T-helper 9 cell (primary cell): Measurements from ENCODE around the gene PYHIN1.

Experiments used
- DNase-seq: peaks from one replicate; pipeline ENCODE4 v3.0.0-alpha.2; 2020
- total RNA-seq, 2 donors: gene quantifications; one replicate each; lab custom pipeline; 2026; lab: John Stamatoyannopoulos, UW

The PYHIN1 gene
- total RNA-seq = 35.3 to 36.4 reads per million in 2 donors

- peak; percentile 6 for DNase-seq
These were observed at the start of gene PYHIN1 for GRCh38 chr1:158931055-158931737. Gene PYHIN1 (plus strand): TSS chr1:158931552. CDS start chr1:158936911, 5,359 bp downstream.

- no peak for DNase-seq
These were observed 37.7 kb upstream of the PYHIN1 start for GRCh38 chr1:158893654-158894053.

DNA sequence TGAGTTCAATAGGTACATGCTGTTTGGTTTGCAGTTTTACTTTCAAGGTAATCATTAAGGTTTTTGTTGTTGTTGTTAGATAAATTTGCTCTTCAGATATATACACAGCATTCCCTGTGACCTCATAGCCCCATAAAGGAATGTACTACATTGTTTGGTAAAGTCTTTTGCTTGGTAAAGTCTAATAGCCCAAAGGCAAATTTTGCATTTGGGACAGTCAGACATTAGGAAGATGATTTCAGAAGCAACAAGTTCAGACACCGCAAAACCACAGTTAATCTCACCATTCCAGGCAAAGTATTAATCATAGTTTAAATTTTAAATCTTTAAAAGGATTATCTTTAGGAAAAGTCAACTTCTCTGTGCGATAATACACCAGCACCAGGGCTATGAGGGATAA, 32.6 kb upstream of the PYHIN1 start:
- no peak for DNase-seq

DNA sequence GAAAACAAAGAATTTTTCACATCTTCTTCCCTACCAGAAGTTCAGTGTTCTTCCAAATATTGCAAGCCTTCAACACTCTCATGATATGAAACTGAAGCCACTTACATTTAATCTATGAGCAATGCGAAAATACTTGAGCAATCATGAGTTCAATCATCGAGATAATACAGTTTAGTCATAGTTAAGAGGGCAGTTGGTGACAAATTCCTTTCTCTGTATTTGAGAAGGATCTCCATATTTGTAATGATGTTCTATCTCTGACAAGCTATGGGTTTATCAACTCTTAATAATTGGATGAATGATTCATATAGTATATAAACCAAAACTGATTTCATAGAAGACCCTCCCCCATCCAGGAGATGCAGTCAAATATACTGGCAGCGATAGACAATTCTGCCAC, 29.7 kb upstream of the PYHIN1 start:
- no peak for DNase-seq

DNA sequence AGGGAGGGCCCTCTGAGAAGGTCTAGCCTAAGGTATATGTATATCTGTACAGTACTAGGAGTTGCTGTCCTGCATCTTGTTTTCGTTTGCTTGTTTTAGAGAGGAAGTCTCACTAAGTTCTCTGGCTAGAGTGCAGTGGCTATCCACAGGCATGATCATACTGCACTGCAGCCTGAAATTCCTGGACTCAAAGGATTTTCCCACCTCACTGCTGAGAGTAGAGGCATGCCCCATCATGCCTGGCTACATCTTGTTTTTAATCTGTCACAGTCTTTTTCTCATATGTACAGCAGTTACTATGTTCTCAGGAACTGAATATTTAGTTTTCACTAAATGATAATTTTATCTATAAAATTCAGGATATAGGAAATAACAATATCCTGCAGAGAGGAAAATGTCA, 15.3 kb upstream of the PYHIN1 start:
- DNase-seq = no peak

DNA sequence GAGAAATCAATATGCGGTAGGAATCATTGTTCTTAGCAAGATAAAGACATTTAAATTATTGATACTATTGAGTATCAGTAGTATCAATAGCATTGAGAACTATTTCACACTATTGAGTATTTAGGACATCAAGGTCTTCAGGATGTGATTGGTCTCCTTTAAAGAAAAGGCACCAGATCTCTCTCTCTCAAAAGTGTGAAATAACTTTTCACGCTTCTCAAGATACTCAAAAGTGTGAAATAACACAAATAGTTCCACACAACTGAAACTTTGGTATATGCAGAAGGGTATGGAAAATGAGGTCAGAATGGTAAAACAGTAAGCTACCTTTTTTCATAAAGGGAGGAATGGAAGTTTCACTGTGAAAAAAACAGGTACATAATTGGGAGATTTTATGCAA, 6.7 kb upstream of the PYHIN1 start:
- DNase-seq = no peak

DNA sequence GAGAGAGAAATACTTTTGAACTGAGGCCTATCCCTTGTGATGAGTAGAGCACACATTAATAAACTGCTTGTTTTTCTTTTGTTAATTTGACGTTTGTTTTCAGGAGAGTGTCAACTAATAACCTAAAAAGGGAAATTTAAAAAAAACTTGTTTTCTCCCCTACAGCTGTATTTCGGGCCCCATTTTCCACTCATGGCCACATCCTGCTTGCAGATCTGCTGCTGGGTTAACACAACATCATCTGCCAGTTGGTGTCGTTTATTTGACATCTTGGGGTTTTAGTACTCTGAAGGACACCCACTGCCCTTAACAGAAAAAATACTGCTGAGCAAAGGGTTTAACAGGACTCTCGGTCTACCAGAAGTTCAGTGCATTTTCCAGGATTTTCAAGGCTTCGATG, 848 bp upstream of the PYHIN1 start:
- DNase-seq = peak; percentile 1

DNA sequence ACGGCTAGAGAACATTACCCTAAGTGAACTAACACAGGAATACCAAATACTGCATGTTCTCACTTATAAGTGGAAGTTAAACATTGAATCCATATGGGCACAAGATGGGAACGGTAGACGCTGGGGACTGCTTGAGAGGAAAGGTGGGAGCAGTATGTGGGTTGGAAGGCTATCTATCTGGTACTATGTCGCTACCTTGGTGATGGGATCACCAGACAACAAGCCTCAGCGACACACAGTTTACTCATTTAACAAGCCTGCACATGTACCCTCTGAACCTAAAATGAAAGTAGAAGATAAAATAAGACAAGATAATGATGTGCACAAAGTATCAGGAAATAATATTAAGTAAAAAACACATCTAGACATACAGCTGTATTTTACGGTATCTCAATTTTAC, 819 bp downstream of the PYHIN1 start:
- DNase-seq = no peak

DNA sequence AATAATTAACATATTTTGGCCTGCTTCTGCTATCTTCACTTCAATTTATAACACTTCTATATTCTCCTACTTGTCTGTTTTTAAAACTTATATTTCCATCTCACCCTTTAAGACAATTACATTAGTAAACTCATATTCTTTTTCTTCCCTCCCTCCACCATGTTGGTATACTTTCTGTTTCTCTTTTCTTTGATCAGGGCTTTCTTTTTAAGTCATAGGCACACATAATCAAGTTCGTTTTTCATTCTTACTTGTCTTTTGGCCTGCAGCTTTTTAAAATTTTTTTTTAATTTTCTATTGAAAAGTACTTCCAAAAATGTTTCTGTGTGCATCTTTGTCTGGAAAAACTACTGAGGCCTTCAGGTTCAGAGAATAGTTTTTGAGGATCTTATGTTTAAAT, 2.3 kb downstream of the PYHIN1 start:
- no peak for DNase-seq

GRCh38 chr1:158939180-158939579, 7.8 kb downstream of the PYHIN1 start:
- DNase-seq = no peak

GRCh38 chr1:158941317-158941716, 10.0 kb downstream of the PYHIN1 start:
- no peak for DNase-seq

DNA sequence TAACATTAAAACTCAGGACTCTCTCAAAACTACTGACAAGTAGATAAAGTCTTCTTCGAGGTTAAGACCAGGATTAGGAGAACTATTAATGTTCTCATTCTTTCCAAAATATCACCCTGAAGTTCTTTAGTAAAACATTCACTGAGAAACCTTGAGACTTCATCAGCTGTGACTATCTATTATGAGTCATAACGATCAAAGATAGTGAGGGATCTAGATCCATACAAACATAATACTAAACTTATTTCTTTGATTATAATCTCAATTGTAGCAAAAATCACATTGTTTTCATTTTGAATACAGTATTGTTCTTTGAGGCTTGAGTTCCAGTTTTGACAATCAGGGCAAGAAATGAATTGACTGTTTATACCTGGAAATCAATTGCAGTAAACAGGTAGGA, 11.1 kb downstream of the PYHIN1 start:
- no peak for DNase-seq

- DNase-seq = no peak
These were observed 11.7 kb downstream of the PYHIN1 start for GRCh38 chr1:158943059-158943458.

- no peak for DNase-seq
These were observed 13.7 kb downstream of the PYHIN1 start for GRCh38 chr1:158945061-158945460.

- DNase-seq = no peak
These were observed 15.4 kb downstream of the PYHIN1 start for GRCh38 chr1:158946785-158947184.

GRCh38 chr1:158951956-158952355, 20.6 kb downstream of the PYHIN1 start:
- no peak for DNase-seq

GRCh38 chr1:158952416-158952815, 21.1 kb downstream of the PYHIN1 start:
- DNase-seq = no peak

DNA sequence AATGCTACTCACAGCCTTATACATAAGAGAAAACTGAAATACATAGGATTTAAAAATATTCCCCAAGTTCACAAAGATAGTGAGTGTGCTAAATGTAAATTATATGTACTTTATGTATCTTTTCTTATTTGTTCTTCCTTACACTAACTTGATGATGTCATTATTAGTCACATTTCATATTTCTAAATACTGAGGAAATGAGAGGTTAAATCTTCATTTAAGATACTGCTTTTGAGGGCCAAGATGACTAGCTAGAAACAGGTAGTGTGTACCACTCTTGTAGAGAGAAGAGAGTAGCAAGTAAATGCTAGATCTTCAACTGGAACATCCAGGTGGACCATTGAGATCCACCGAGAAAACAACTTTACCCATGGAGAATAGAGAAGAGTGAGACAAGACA, 29.8 kb downstream of the PYHIN1 start:
- no peak for DNase-seq

GRCh38 chr1:158962983-158963382, 31.6 kb downstream of the PYHIN1 start:
- DNase-seq = no peak

DNA sequence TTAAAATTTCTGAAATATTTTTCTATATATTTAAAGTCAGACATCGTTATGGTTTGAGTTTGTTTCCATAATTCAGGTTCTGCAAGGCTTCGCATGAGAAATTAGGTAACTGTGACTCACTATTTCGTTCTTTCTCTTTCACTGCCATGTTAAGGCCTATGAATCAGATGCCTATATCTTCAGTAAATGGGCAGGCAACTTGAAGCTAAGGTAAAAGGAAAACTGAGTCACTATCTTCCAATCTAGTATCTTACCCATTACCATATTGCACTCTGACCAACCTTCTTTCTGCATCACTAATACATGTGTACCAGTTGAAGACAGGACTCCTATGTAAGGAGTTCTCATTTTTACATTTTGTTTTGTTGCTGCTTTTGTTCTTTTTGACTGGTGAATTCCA, 37.8 kb downstream of the PYHIN1 start:
- DNase-seq = no peak

DNA sequence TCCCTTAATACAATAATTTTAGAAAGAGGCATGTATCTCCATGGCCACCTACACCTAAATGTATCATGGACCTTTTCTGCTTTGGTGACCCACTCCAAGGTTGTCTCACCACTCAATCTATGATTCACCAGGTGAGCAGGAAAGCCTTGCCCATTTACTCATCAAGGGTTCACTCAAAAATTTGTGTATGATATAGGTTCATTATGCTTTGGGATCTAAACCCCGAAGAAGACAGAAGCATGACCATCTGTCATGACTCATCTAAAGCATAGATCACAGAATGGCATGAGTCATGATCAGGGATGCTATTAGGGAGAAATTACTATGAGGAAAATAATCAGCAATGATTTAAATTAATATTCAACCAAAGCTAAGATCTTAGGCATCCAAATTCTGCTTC, 38.5 kb downstream of the PYHIN1 start:
- no peak for DNase-seq

GRCh38 chr1:158972841-158973240, 41.5 kb downstream of the PYHIN1 start:
- no peak for DNase-seq

- DNase-seq = no peak
These were observed 44.9 kb downstream of the PYHIN1 start for GRCh38 chr1:158976219-158976618.

DNA sequence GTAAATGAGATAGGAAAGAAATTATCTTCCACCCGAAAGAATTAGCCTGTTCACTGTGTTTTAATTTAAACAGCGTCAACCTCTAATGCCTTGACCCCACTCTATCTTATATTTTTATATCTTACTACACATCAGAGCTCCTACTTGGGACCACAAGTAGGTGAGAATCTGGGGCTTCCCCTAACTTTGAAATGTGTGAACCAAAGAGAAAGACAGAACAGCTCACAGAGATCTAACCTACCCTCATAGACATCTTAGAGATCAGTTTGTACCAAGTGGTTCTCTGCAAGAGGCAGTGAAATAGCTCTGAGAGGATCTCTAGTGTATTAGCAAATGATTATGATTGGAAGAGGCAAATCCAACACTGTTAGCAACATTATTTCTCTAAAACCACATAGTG, 47.4 kb downstream of the PYHIN1 start:
- no peak for DNase-seq

DNA sequence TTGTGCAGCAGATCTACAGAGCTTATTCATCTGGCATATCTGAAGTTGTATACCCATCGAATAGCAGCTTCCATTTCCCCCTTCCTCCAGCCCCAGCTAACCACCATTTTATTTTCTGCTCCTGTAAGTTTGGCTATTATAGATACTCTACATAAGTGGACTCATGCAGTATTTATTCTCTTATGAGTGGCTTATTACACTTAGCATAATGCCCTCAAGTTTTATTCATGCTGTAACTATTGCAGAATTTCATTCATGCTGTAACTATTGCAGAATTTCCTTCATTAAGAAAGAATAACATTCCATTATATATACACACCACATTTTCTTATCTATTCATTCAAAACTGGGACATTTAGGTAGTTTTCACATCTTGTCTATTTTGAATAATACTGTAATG, 47.9 kb downstream of the PYHIN1 start:
- DNase-seq = no peak
